B cell (primary cell): Measurements from ENCODE around the gene SALL4. TPM values are rescaled to one million over a fixed set of nuclear protein-coding genes. Genes with fewer than 3 reads are reported as not detected.
"Not testable (repeated sequence)": the region's sequence is repeated elsewhere in the genome, so short reads cannot be mapped to it uniquely, and the experiment has no call there.

Experiments
- ATAC-seq: fragments of 200-7000 bp; cut with Tn5 transposase; one replicate; pipeline ENCODE4 v1.10.0; 2021; ENCODE audit warnings: low read depth, mild to moderate bottlenecking, moderate number of reproducible peaks, moderate library complexity
- CTCF ChIA-PET: fragments of 350-600 bp; sonication (Branson Sonifier 250); formaldehyde crosslinking; loops from one replicate; lab custom pipeline; 2021; ENCODE audit warnings: antibody characterized with exemption, inconsistent platforms; lab: Charles Lee
- POLR2A ChIA-PET: fragments of 350-600 bp; sonication (Branson Sonifier 250); formaldehyde crosslinking; loops from one replicate; lab custom pipeline; 2021; ENCODE audit warnings: antibody characterized with exemption; lab: Charles Lee
- DNase-seq: peaks from one replicate; pipeline ENCODE4 v3.0.0; 2013
- H2AFZ ChIP-seq: 2 replicates; pipeline ENCODE4 v1.6.1; 2012; ENCODE audit warnings: mild to moderate bottlenecking, low read depth, low read length; ENCODE audit not compliant: insufficient read depth, poor library complexity, severe bottlenecking
- H3K27ac ChIP-seq, 2 donors: 1 replicate in 1 of 2; 2 replicates in 1 of 2; pipeline ENCODE4 v1.5.1; 2012 to 2013; ENCODE audit warnings: low read length in 2 of 2, mild to moderate bottlenecking in 2 of 2, moderate library complexity in 1 of 2
- H3K27me3 ChIP-seq, 4 experiments: fragments of 200-600 bp in 1 of 4; sonication (generic) in 1 of 4; replicated peaks in 1 of 4; 1 replicate in 2 of 4; 2 replicates in 2 of 4; pipeline versions ENCODE4 v1.6.1 to v1.7.0; 2013 to 2016; ENCODE audit warnings: low read length in 3 of 4, mild to moderate bottlenecking in 2 of 4, mixed read lengths in 1 of 4, moderate library complexity in 1 of 4; ENCODE audit not compliant: insufficient read depth in 4 of 4, control insufficient read depth in 3 of 4; ENCODE audit errors: control extremely low read depth in 1 of 4
- H3K36me3 ChIP-seq, 2 experiments: replicated peaks in 1 of 2; 1 replicate in 1 of 2; 2 replicates in 1 of 2; pipeline versions ENCODE4 v1.6.1 to v1.7.1; 2013; ENCODE audit warnings: low read length in 1 of 2; ENCODE audit not compliant: insufficient read depth in 2 of 2, control insufficient read depth in 1 of 2; ENCODE audit errors: control extremely low read depth in 1 of 2, extremely low read depth in 1 of 2
- H3K4me1 ChIP-seq, 2 donors: fragments of 200-600 bp in 1 of 2; sonication (generic) in 1 of 2; 1 replicate in 1 of 2; 2 replicates in 1 of 2; pipeline versions ENCODE4 v1.5.1 to v1.6.1; 2013 to 2017; ENCODE audit warnings: low read length in 2 of 2; ENCODE audit not compliant: control insufficient read depth in 2 of 2, insufficient read depth in 2 of 2
- H3K4me2 ChIP-seq: replicated peaks from 2 replicates; pipeline ENCODE3; 2012; ENCODE audit warnings: mild to moderate bottlenecking, low read depth, low read length; ENCODE audit not compliant: poor library complexity, severe bottlenecking
- H3K4me3 ChIP-seq, 5 experiments: fragments of 200-600 bp in 1 of 5; sonication (generic) in 1 of 5; 1 replicate in 3 of 5; 2 replicates in 2 of 5; pipeline versions ENCODE4 v1.5.1 to v1.7.0; 2011 to 2016; ENCODE audit warnings: low read length in 4 of 5, mild to moderate bottlenecking in 4 of 5, low read depth in 2 of 5, control low read depth in 1 of 5, moderate library complexity in 1 of 5; ENCODE audit not compliant: insufficient read depth in 1 of 5; ENCODE audit errors: control extremely low read depth in 1 of 5, extremely low read depth in 1 of 5
- H3K79me2 ChIP-seq: fragments of 200-600 bp; sonication (generic); one replicate; pipeline ENCODE4 v1.6.0; 2016; ENCODE audit warnings: low read length; ENCODE audit not compliant: control insufficient read depth, insufficient read depth
- H3K9ac ChIP-seq: fragments of 200-600 bp; sonication (generic); 2 replicates; pipeline ENCODE4 v1.6.1; 2017; ENCODE audit warnings: mild to moderate bottlenecking, low read length, moderate library complexity
- H3K9me3 ChIP-seq, 3 donors: one replicate each; pipeline versions ENCODE4 v1.6.1 to v1.7.1; 2013; ENCODE audit warnings: low read length in 2 of 3; ENCODE audit not compliant: control insufficient read depth in 2 of 3, insufficient read depth in 1 of 3; ENCODE audit errors: control extremely low read depth in 1 of 3
- H4K20me1 ChIP-seq: 2 replicates; pipeline ENCODE4 v1.6.0; 2012; ENCODE audit warnings: mild to moderate bottlenecking, low read length; ENCODE audit not compliant: insufficient read depth, control insufficient read depth, poor library complexity, severe bottlenecking
- H3K27ac Mint-ChIP-seq: one replicate; pipeline ENCODE4 v1.8.0; 2021; ENCODE audit warnings: mixed read lengths
- H3K27me3 Mint-ChIP-seq: one replicate; pipeline ENCODE4 v1.8.0; 2021; ENCODE audit warnings: mixed read lengths
- H3K4me1 Mint-ChIP-seq: one replicate; pipeline ENCODE4 v1.8.0; 2021; ENCODE audit warnings: mixed read lengths
- H3K4me3 Mint-ChIP-seq: one replicate; pipeline ENCODE4 v1.8.0; 2021; ENCODE audit warnings: mixed read lengths
- H3K9me3 Mint-ChIP-seq: one replicate; pipeline ENCODE4 v1.8.0; 2022; ENCODE audit warnings: mixed read lengths; ENCODE audit not compliant: insufficient read depth
- EZH2 ChIP-seq: IDR thresholded peaks from 2 replicates; pipeline ENCODE4 v1.6.1; 2012; ENCODE audit warnings: borderline replicate concordance, low read depth, mild to moderate bottlenecking, moderate library complexity, low read length; ENCODE audit not compliant: insufficient read depth, poor library complexity, severe bottlenecking
- WGBS: methylation state at CpG from one replicate; pipeline ENCODE4 v1.1.5; 2013; ENCODE audit warnings: missing lambda C conversion rate; ENCODE audit not compliant: insufficient coverage; 5-methylcytosine and 5-hydroxymethylcytosine counted together
- intact Hi-C: fragments of 100-400 bp; cut with micrococcal nuclease; formaldehyde crosslinking; loops from one replicate; pipeline ENCODE4 v1.10.0; 2022
- polyA plus RNA-seq: library from polyadenylated mRNA; depleted of rRNA; stranded (reverse); fragments of >200 nt; gene quantifications from 2 replicates; pipeline ENCODE4 v1.2.3, GENCODE V29; 2012
- total RNA-seq, 2 donors: library from RNA; stranded (reverse); fragments of 120-200 nt in 1 of 2; gene quantifications; 1 replicate in 1 of 2; 2 replicates in 1 of 2; pipeline versions ENCODE4 v1.2.3 to v1.2.4, GENCODE V29; 2013 to 2022
- TF ChIP-seq, protein P1 (sequence below): fragments of 200-600 bp; IDR thresholded peaks from one replicate; pipeline ENCODE4 v1.8.0; 2022; ENCODE audit warnings: antibody characterized with exemption, mild to moderate bottlenecking

Gene SALL4
- total and polyA plus RNA-seq, 2 donors (not counting 1 experiment from before 2014, with no cell fraction given): 0.21 TPM; not detected in 1

DNA sequence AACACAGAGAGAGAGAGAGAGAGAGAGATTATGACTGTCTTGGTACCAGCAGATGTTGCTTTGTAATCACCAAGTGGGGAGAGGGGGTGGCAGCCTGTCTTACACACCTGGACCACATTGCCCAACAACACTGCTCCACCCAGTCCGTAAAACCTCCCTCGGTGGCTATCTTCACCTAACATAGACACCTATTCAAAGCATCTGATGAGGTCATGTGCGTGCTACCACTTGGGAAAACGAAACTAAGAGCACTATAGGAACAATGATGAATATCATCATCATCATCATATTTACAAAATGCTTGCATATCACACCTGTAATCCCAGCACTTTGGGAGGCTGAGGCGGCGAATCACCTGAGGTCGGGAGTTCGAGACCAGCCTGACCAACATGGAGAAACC is 24.1 kb upstream of the SALL4 start:
- no peaks in the 10 kb centered on the region for H3K79me2 ChIP-seq
- TF ChIP-seq, protein P1, sequence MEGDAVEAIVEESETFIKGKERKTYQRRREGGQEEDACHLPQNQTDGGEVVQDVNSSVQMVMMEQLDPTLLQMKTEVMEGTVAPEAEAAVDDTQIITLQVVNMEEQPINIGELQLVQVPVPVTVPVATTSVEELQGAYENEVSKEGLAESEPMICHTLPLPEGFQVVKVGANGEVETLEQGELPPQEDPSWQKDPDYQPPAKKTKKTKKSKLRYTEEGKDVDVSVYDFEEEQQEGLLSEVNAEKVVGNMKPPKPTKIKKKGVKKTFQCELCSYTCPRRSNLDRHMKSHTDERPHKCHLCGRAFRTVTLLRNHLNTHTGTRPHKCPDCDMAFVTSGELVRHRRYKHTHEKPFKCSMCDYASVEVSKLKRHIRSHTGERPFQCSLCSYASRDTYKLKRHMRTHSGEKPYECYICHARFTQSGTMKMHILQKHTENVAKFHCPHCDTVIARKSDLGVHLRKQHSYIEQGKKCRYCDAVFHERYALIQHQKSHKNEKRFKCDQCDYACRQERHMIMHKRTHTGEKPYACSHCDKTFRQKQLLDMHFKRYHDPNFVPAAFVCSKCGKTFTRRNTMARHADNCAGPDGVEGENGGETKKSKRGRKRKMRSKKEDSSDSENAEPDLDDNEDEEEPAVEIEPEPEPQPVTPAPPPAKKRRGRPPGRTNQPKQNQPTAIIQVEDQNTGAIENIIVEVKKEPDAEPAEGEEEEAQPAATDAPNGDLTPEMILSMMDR: no peak
- no peak for TF ChIP-seq EZH2
- H4K20me1 ChIP-seq: no peaks in the 10 kb centered on the region
- no peak overlapping the region for H3K4me3 ChIP-seq
- POLR2A ChIA-PET: no interaction called here
- Mint-ChIP-seq H3K4me3 (no peak overlapping the region), H3K27me3 (peaks cover 2% of the 10 kb centered on the region), H3K27ac (no peak overlapping the region), H3K4me1 (peaks cover 6% of the 10 kb centered on the region), H3K9me3 (no peaks in the 10 kb centered on the region)
- 79% methylated on average over 3 of the region's 8 CpGs for WGBS
- H3K27me3 ChIP-seq: no peaks in the 10 kb centered on the region
- ATAC-seq: no peak
- intact Hi-C loops: no loop called here
- H3K9me3 ChIP-seq: no peaks in the 10 kb centered on the region
- CTCF ChIA-PET: no interaction called here
- H2AFZ ChIP-seq: no peak overlapping the region
- no peak for DNase-seq
- no peak overlapping the region for H3K9ac ChIP-seq
- no peaks in the 10 kb centered on the region for H3K36me3 ChIP-seq
- H3K4me1 ChIP-seq: no peaks in the 10 kb centered on the region
- no peak overlapping the region for H3K4me2 ChIP-seq
- H3K27ac ChIP-seq: no peak overlapping the region

DNA sequence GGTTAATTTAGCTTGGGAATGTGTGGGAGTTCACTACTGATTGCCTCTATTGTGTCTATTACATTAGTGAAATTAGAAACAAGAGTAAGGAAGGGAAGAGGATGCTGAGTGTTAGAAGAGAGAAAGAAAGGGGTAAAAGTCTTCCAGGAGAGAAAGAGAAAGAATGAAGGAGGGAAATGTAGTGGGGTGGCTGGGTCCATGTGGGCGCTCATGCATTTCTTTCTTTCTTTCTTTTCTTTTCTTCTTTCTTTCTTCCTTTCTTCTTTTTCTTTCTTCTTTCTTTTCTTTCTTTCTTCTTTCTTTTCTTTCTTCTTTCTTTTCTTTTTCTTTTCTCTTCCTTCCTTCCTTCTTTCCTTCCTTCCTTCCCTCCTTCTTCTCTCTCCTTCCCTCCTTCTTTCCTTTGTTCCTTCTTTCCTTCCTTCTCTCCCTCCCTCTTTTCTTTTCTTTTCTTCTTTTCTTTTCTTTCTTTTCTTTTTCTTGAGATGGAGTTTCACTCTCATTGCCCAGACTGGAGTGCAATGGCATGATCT is 16.2 kb upstream of the SALL4 start:
- Mint-ChIP-seq H3K4me3 (no peak overlapping the region), H3K27me3 (peaks cover 14% of the 10 kb centered on the region), H3K27ac (peak overlapping the region; percentile 46), H3K4me1 (no peaks in the 10 kb centered on the region), H3K9me3 (no peaks in the 10 kb centered on the region)
- Histone ChIP-seq H3K79me2 (no peaks in the 10 kb centered on the region), H3K27ac (no peak overlapping the region), H3K9me3 (no peaks in the 10 kb centered on the region), H3K4me3 (no peak overlapping the region), H3K9ac (no peak overlapping the region), H3K36me3 (no peaks in the 10 kb centered on the region), H3K4me1 (no peaks in the 10 kb centered on the region), H3K4me2 (no peak overlapping the region), H4K20me1 (no peaks in the 10 kb centered on the region), H3K27me3 (no peaks in the 10 kb centered on the region), H2AFZ (no peak overlapping the region)
- TF ChIP-seq, protein P1: no peak
- no peak for TF ChIP-seq EZH2
- no peak for ATAC-seq
- ChIA-PET CTCF (no interaction called here), POLR2A (no interaction called here)
- no peak for DNase-seq
- intact Hi-C loops: no loop called here
- no CpG with 5 or more reads among the region's 1 CpG for WGBS

DNA sequence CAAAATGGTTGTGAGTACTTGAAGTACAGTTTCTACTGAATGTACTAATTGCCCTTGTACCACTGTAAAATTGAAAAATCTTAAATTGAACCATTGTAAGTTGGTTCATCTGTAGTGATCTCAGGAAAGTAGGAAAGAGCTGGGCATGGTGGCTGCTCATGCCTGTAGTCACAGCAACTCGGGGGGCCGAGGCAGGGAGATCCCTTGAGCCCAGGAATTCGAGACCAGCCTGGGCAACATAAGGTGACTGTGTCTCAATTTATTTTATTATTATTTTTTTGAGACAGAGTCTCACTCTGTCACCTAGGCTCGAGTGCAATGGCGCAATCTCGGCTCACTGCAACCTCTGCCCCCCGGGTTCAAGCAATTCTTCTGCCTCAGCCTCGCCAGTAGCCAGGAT is 14.5 kb upstream of the SALL4 start:
- ATAC-seq, POLR2A ChIA-PET, H3K27me3 ChIP-seq, H3K36me3 ChIP-seq, H3K4me3 Mint-ChIP-seq, H2AFZ ChIP-seq, H3K79me2 ChIP-seq, H3K4me1 ChIP-seq, H3K27ac Mint-ChIP-seq, H3K9me3 ChIP-seq, H3K4me3 ChIP-seq, H3K4me2 ChIP-seq, CTCF ChIA-PET, H3K9ac ChIP-seq, intact Hi-C loops, DNase-seq, H4K20me1 ChIP-seq, H3K9me3 Mint-ChIP-seq, H3K27ac ChIP-seq, H3K4me1 Mint-ChIP-seq: not testable (repeated sequence)
- H3K27me3 Mint-ChIP-seq: peaks cover 14% of the 10 kb centered on the region
- WGBS: no CpG with 5 or more reads among the region's 8 CpGs
